Sigmoid colon (tissue), 4 donors: Measurements from ENCODE around the gene DCANP1.

Experiments
- EP300 ChIP-seq, 4 donors: sonication (generic); formaldehyde crosslinking; IDR thresholded peaks; one replicate each; pipeline ENCODE4 v1.6.1; 2017; ENCODE audit warnings: antibody characterized with exemption in 4 of 4
- POLR2A ChIP-seq, 2 donors: fragments of 450-650 bp; IDR thresholded peaks; one replicate each; pipeline ENCODE4 v1.6.1; 2016; ENCODE audit warnings: antibody characterized with exemption in 2 of 2, mild to moderate bottlenecking in 2 of 2, moderate library complexity in 2 of 2
- POLR2AphosphoS5 ChIP-seq, 4 donors: sonication (generic); formaldehyde crosslinking; IDR thresholded peaks; one replicate each; pipeline ENCODE4 v1.6.1; 2017; ENCODE audit warnings: antibody characterized with exemption in 4 of 4
- TF ChIP-seq, protein P1 (sequence below), 4 experiments: fragments of 450-650 bp in 3 of 4; fragments of 200-600 bp in 1 of 4; IDR thresholded peaks; one replicate each; pipeline ENCODE4 v1.5.1; 2016 to 2019; ENCODE audit warnings: antibody characterized with exemption in 4 of 4, mild to moderate bottlenecking in 3 of 4, moderate library complexity in 2 of 4

DNA sequence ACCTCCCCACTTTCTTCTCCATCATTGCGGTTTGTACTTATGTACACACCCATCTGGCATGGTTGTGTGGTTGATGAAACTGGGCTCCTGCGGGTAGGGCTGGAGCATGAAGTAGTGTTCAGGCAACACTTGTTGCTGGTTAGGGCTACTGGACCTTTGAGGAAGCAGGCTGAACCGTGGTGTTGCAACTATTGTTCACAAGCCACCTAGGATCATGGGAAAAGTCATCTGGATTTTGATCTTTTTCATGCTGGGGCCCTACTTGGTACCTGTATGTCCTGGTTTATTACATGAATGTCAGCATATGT, 45.1 kb upstream of the DCANP1 start:
- TF ChIP-seq, protein P1, sequence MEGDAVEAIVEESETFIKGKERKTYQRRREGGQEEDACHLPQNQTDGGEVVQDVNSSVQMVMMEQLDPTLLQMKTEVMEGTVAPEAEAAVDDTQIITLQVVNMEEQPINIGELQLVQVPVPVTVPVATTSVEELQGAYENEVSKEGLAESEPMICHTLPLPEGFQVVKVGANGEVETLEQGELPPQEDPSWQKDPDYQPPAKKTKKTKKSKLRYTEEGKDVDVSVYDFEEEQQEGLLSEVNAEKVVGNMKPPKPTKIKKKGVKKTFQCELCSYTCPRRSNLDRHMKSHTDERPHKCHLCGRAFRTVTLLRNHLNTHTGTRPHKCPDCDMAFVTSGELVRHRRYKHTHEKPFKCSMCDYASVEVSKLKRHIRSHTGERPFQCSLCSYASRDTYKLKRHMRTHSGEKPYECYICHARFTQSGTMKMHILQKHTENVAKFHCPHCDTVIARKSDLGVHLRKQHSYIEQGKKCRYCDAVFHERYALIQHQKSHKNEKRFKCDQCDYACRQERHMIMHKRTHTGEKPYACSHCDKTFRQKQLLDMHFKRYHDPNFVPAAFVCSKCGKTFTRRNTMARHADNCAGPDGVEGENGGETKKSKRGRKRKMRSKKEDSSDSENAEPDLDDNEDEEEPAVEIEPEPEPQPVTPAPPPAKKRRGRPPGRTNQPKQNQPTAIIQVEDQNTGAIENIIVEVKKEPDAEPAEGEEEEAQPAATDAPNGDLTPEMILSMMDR (IDR thresholded peaks at IDR 0.05), result no peak
- TF ChIP-seq POLR2A (IDR thresholded peaks at IDR 0.05), result no peak
- TF ChIP-seq POLR2AphosphoS5 (IDR thresholded peaks at IDR 0.05), result no peak
- TF ChIP-seq EP300 (IDR thresholded peaks at IDR 0.05), result no peak
